Measurements from ENCODE around the gene MARS2.
"Not testable (repeated sequence)": the region's sequence is repeated elsewhere in the genome, so short reads cannot be mapped to it uniquely, and the experiment has no call there.

The MARS2 gene

DNA sequence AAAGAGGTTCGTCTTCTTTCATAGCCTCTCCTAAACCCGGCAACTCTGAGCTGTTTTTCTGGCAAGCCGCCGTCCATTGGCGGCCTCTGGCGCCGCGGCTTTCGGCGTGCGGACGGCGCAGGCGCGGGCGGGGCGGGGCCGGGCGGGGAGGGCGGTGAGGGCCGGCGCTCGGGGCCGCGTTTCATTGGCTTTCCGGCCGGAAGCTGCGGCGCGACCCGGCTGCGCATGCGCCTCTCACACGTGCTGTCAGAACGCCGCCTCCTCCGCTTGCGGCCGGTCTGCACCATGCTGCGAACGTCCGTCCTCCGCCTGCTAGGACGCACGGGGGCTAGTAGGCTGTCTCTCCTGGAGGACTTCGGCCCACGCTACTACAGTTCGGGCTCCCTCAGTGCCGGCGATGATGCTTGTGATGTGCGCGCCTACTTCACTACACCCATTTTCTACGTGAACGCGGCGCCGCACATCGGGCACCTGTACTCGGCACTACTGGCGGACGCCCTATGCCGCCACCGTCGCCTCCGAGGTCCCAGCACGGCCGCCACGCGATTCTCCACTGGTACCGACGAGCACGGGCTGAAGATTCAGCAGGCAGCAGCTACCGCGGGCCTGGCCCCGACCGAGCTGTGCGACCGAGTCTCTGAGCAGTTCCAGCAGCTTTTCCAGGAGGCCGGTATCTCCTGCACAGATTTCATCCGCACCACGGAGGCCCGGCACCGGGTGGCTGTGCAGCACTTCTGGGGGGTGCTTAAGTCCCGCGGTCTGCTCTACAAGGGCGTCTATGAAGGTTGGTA is at the start of gene MARS2:
Gene MARS2, plus strand, starts transcription at position 249 of the 791 bp plus-strand sequence. Its CDS starts 37 bp downstream, at position 286.
- DNase-seq: peak; percentile 97

DNA sequence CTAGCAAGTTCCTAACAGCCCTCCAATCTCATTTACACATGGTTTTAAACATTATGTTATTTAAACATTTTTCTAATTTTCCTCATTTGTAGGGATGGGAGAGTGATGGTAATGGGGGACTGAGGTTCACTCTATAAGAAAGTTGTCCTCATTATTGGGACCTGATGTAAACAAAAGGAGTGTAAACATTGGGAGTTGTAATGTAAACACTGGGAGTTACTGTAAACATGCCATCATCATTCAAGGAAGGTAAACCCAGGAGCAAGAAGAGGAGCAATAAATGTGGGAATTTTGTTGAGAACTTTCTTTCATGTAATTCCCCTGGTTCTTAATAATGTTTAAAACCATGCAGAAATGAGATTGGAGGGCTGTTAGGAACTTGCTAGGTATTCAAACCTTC is 47.6 kb upstream of the MARS2 start:
- no peak for DNase-seq

DNA sequence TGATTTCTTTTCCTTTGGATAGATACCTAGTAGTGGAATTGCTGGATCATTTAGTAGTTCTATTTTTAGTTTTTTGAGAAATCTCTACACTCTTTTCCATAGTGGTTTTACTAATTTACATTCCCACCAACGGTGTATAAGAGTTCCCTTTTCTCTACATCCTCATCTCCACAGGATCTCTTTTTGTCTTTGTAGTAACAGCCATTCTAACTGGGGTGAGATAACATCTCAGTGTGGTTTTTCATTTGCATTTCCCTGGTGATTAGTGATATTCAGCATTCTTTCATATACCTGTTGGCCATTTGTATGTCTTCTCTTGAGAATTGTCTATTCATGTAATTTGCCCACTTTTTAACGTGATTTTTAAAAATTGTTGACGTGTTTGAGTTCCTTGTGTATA is 43.5 kb upstream of the MARS2 start:
- peak; percentile 25 for DNase-seq

DNA sequence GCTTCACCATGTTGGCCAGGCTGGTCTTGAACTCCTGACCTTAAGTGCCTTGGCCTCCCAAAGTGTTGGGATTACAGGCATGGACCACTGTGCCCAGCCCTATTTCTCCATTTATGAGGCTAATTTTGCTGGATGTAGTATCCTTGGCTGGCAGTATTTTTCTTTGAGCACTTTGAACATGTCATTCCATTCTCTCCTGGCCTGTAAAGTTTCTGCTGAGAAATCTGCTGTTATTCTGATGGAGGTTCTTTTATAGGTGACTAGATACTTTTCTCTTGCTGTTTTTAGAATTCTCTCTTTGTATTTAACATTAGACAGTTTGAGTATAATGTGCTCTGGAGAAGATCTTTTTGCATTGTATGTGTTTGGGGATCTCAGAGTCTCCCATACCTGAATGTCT is 38.9 kb upstream of the MARS2 start:
- no peak for DNase-seq

DNA sequence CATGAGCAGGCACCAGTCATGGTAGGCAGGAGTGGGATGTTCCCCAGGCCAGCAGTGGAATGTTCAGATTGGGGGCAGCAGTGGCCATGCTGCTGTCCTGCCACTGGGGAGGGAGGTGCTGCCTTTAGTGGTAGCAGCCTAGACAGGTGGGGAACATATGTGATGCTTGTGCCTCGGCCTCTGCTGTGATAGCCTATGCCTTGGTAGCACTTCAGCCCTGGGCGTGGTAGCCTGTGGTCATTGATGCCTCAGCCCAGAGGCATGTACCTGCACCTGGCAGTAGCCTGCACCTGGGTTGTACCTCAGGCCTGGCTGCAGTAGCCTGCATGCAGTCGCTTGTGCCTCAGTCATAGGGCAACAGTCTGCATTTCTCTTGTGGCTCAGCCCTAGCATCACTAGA is 36.9 kb upstream of the MARS2 start:
- no peak for DNase-seq

DNA sequence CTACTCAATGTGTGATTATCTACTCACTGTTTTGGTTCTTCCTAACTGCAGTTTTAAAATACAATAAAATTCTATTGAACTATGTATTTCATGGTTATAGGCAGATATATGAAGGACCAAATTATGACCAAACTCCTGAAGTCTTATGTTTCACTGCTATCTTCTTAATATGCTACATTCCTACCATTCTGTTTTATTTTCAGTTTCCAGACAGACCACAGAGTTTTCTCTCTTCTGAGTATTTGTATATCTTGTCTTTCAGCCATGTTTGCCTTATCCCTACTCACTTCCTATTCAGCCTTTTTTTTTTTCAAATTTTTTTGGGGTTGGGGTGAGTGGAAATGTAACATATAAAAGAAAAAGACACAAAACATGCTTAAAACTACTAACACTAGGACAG is 36.1 kb upstream of the MARS2 start:
- no peak for DNase-seq

DNA sequence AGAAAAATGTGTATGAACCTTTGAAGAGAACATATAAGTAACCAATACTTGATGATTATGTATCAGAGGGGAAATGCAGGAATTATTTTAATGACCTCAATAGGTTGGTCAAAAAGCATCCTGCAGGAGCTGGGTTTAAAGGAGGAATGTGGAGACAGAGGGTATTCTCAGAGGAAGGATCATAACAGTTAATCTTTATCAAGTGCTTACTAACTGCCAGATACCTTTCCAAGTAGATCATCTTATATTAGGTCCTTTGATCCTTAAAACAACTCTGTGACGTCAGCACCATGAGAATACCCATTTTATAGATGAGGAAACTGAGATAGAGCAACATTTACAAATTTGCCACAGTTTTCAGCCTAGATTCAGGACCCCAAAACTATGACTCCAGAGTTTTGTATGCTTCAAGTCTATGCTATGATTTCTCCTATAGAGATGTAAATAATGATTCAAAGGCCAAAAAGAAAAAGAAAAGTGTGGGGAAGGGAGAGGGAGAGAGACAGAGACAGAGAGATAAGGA is 32.7 kb upstream of the MARS2 start:
- DNase-seq: no peak

DNA sequence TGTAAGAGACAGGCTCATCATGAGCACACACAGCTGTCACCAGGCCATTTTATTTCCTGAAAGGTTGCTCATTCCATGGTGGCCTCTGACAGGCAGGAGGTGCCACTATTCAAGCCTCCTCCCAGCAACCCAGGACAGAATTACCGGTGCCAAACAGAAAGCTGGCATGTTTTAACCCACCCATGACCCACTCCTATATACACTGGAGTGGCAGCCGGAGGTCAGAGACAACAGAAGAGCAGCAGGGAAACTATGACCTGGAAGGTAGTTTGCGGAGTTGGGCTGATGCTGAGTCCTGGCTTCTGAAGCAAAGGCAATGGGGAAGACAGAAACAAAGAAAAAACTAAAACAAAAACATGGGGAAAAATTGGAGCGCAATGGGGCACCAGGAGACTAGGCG is 32.1 kb upstream of the MARS2 start:
- no peak for DNase-seq

DNA sequence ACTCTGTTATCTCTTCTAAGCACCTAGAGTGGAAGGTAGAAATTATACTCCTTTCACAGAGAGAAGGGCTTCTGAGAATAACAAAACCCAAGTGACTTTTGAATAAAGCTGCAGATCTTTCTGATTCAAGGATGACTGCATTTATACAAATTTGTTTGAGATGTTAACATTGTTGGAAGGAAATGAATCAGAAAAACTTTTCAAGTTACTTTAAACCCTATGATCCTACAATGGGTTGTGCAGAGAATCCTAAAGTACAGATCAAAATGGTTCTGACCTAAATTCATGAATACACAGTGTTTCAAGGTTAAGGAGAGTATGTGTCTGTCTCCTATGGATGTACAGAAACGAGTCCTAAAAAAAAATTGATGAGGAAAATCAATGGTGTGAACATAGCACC is 31.6 kb upstream of the MARS2 start:
- DNase-seq: no peak

DNA sequence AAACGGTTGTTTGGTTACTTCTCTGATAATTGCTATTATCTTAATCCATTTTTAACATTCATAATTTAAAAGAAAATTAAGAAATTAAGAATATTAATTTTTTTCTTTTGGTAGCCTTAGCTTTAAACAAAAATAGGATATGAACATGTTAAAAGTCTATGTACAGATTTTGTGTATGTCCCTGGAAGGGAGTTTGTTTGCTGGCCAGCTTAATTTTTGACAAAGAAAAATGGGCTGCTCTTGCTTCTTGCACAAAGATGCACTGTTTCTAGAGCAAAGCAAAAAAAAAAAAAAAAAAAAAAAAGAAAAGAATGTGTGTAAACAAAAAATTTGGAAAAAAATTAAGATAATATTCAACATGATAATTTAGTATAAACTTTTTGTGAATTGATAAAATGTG is 31.1 kb upstream of the MARS2 start:
- no peak for DNase-seq

DNA sequence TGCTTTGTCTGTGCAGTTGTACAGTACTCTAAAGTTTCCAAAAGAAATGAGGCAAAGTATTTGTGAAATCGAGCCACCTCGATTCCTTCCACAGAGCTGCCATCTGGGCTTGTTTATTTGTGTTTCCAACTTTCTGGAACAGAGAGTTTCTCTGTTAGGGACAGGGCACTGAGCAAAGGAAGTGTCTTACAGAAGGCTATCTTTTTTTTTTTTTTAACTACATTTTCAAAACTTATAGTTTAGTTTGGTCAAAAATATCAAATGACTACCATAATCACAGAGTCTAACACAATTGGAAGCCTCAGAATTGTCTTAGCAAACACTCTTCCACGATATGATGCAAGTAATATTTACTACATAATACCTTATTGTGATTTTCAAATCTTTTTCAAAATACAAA is 30.6 kb upstream of the MARS2 start:
- DNase-seq: no peak

DNA sequence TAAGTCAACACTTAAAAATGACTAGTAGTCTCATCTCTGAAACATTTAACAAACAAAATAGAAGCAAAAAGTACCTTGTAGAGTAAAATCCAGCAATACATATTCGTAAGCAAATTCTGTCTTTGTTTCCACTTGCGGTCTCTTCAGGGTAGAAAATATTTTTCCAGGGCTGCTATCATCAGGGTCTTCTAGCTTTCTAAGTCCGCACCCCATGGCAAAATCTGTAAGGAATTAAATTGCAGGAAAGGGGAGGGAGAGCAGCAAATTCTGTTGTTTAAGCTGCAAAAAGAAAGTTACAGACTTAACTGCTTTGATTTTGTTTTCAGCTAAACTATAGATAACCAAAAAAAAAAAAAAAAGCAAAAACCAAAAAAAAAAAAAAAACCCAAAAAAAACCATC is 29.9 kb upstream of the MARS2 start, which contains the start of gene RFTN2:
Gene RFTN2, minus strand, starts transcription at position 342 of the 400 bp plus-strand sequence. Its CDS starts 129 bp downstream, at position 213.
- DNase-seq: no peak

DNA sequence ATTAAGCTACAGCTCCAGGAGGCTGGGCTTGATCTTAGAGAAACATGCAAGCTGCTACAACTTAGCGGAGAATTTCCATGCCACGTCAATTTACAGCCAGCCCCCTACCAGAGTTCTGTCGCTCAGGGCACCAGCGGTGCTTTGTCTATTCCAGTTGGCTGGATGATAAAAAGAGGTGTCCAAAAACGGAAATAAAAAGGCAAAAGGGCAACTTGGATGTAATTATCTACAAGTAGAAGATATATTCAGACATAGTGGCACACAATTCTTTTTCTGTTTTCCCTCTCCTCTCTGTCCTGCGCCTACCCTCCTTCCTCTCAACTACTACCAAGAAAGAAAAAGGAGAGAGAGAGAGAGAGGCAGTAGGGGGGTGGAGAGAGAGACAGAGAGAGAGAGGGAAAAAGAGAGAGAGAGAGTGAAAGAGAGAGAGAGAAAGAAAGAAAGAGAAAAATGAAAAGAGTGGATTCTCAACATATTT is 29.4 kb upstream of the MARS2 start:
- DNase-seq: no peak

DNA sequence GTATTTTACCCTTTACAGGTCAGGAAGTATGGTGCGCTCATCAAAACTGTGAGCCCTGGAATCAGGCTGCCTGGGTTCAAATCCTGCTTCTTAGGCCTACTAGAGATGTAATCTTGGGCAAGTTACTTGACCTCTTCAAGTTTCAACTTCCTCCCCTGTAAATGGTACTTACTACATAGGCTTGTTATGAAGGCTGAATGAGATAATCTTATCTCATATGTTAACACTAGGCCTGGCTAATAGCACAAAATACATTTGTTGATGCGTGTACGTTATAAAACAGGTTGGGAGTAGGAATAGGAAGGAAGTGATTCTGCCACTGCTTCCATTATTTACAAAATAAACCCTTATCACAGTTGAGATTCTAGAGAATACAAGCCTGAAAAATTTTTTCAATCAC is 28.1 kb upstream of the MARS2 start:
- DNase-seq: no peak

DNA sequence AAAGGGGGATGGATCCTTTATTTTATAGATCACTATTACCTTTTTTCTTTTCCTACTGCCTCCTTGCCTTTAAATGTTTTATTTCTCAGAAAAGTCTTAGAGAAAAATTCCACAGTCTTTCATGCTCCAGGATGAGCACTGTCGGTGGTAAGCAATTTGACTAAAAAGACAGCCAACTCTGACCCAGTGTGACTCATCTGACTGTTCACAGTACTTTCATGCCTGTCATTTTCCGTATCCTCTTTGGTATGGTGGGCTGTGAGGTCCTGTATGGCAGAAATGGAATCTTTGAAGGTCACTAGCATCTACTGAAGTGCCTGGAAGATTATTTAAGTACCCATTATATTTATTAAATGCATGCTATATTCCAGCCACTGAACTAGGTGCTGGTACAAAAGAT is 27.7 kb upstream of the MARS2 start:
- no peak for DNase-seq

DNA sequence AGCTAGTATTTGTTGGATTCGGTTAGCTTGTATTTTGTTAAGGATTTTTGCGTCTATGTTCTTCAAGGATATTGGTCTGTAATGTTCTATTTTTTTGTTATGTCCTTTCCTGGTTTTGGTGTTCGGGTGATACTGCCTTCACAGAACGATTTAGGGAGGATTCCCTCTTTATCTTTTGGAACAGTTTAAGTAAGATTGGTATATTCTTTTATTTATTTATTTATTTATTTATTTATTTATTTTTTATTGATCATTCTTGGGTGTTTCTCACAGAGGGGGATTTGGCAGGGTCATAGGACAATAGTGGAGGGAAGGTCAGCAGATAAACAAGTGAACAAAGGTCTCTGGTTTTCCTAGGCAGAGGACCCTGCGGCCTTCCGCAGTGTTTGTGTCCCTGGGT is 10.0 kb upstream of the MARS2 start:
- not testable (repeated sequence) for DNase-seq

DNA sequence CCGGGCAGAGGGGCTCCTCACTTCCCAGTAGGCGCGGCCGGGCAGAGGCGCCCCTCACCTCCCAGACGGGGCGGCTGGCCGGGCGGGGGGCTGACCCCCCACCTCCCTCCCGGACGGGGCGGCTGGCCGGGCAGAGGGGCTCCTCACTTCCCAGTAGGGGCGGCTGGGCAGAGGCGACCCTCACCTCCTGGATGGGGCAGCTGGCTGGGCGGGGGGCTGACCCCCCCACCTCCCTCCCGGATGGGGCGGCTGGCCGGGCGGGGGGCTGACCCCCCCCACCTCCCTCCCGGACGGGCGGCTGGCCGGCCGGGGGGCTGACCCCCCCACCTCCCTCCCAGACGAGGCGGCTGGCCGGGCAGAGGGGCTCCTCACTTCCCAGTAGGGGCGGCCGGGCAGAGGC is 9.2 kb upstream of the MARS2 start:
- DNase-seq: not testable (repeated sequence)

DNA sequence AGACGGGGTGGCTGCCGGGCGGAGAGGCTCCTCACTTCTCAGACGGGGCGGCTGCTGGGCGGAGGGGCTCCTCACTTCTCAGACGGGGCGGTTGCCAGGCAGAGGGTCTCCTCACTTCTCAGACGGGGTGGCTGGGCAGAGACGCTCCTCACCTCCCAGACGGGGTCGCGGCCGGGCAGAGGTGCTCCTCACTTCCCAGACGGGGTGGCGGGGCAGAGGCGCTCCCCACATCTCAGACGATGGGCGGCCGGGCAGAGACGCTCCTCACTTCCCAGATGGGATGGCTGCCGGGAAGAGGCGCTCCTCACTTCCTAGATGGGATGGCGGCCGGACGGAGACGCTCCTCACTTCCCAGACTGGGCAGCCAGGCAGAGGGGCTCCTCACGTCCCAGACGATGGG is 8.6 kb upstream of the MARS2 start:
- not testable (repeated sequence) for DNase-seq

DNA sequence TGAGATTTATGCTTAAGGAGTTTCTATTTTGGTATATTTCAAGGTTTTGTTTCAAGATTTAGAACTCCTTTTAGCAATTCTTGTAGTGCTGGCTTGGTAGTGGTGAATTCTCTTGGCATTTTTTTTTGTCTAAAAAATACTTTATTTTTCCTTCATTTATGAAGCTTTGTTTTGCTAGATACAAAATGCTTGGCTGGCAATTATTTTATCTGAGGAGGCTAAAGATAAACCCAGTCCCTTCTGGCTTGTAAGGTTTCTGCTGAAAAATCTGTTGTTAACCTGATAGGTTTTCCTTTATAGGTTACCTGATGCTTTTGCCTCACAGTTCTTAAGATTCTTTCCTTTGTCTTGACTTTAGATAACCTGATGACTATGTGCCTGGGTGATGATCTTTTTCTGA is 5.4 kb upstream of the MARS2 start:
- not testable (repeated sequence) for DNase-seq

DNA sequence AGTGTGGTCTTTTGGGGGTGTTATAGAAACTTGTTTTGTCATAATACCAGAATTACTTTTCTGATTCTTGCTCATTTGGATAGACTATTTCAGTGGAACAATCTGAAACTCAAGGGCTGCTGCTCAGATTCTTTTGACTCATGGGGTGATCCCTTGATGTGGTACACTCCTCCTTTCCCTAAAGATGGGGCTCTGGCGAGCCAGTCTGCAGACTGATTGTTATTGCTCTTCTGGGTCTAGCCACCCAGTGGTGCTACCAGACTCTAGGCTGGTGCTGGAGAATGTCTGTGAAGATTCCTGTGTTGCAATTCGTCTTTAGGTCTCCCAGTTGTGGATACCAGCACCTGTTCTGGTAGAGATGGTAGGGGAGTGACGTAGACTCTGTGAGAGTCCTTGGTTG is 4.2 kb upstream of the MARS2 start:
- DNase-seq: no peak

DNA sequence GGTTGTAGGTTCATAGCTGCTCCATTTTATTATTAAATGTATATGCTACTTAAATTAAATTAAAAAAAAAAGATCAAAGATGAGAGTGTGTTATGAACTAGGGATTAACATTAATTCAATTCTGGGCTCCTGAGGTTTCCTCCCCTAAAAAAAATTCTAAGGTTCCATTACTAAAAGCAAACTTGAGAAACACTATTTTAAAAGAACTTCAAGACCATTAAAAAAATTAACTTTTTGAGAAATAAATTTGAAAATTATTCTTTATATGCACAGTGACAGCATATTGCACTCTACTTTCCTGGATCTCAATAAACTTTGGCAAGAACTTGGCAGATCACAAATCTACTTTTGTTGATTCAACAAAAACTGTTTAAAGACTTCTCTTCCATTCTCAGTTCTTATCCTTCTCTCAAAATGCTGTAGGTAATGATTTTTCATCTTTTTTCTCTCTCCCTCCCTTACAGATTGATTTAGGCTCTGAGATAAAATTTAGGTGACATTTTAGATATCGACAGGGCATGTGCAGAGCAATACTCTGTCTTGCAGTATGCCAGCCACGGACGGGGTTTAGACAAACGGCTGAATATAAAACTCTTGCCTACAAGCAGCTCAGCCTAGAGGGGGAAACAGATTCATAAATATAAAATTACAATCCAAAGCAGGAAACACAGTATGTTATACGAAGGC is 592 bp upstream of the MARS2 start:
- DNase-seq: no peak

DNA sequence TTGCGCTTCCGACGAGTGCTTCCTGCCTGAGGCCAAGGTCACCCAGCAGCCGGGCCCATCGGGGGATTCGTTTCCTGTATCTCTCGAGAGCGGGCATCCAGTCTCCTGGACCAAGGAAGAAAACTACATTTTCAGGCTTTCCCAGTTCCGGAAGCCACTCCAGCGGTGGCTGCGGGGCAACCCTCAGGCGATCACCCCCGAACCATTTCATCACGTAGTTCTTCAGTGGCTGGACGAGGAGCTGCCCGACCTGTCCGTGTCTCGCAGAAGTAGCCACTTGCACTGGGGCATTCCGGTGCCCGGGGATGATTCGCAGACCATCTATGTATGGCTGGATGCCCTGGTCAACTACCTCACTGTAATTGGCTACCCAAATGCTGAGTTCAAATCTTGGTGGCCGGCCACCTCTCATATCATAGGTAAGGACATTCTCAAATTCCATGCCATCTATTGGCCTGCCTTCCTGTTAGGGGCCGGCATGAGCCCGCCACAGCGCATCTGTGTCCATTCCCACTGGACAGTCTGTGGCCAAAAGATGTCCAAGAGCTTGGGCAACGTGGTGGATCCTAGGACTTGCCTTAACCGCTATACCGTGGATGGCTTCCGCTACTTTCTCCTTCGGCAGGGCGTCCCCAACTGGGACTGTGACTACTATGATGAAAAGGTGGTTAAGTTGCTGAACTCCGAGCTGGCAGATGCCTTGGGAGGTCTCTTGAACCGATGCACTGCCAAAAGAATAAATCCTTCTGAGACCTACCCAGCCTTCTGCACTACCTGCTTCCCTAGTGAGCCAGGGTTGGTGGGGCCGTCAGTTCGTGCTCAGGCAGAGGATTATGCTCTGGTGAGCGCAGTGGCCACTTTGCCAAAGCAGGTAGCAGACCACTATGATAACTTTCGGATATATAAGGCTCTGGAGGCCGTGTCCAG is 1.0 kb downstream of the MARS2 start:
- no peak for DNase-seq

DNA sequence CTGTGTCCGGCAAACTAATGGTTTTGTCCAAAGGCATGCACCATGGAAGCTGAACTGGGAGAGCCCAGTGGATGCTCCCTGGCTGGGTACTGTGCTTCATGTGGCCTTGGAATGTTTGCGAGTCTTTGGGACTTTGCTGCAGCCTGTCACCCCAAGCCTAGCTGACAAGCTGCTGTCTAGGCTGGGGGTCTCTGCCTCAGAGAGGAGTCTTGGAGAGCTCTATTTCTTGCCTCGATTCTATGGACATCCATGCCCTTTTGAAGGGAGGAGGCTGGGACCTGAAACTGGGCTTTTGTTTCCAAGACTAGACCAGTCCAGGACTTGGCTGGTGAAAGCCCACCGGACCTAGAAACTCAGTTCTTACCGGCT is 1.7 kb downstream of the MARS2 start:
- DNase-seq: no peak

Data from hematopoietic multipotent progenitor cell treated with erythropoietin and hydrocortisone succinate and interleukin-3 and kit ligand, for 4 days (in vitro differentiated cells).